Testis (tissue), 2 donors: ENCODE data around the gene HSD17B4.

Experiments used
- POLR2A ChIP-seq: fragments of 450-650 bp; IDR thresholded peaks from one replicate; pipeline ENCODE4 v1.6.1; 2017; ENCODE audit warnings: antibody characterized with exemption, mild to moderate bottlenecking, moderate library complexity
- TF ChIP-seq, protein P1 (sequence below), 3 experiments: fragments of 450-650 bp in 2 of 3; fragments of 200-600 bp in 1 of 3; sonication (generic) in 1 of 3; IDR thresholded peaks; one replicate each; pipeline ENCODE4 v1.5.1; 2016 to 2019; ENCODE audit warnings: antibody characterized with exemption in 3 of 3, mild to moderate bottlenecking in 2 of 3, moderate library complexity in 1 of 3

GRCh38 chr5:119418606-119419100 lies 33.6 kb upstream of the HSD17B4 start:
- TF ChIP-seq, protein P1, sequence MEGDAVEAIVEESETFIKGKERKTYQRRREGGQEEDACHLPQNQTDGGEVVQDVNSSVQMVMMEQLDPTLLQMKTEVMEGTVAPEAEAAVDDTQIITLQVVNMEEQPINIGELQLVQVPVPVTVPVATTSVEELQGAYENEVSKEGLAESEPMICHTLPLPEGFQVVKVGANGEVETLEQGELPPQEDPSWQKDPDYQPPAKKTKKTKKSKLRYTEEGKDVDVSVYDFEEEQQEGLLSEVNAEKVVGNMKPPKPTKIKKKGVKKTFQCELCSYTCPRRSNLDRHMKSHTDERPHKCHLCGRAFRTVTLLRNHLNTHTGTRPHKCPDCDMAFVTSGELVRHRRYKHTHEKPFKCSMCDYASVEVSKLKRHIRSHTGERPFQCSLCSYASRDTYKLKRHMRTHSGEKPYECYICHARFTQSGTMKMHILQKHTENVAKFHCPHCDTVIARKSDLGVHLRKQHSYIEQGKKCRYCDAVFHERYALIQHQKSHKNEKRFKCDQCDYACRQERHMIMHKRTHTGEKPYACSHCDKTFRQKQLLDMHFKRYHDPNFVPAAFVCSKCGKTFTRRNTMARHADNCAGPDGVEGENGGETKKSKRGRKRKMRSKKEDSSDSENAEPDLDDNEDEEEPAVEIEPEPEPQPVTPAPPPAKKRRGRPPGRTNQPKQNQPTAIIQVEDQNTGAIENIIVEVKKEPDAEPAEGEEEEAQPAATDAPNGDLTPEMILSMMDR (IDR thresholded peaks at IDR 0.05), result no peak
- TF ChIP-seq POLR2A, result no peak
